NOMO-1 treated with dmso at 0.1 percent for 144 hours (cell line): ENCODE data around the gene TEX264.

Experiments
- DNase-seq: peaks from one replicate; lab custom pipeline; 2025; ENCODE audit not compliant: unreplicated experiment; lab: John Stamatoyannopoulos, UW

The TEX264 gene

GRCh38 chr3:51748327-51748726 is 77.3 kb downstream of the TEX264 start:
- no peak for DNase-seq

DNA sequence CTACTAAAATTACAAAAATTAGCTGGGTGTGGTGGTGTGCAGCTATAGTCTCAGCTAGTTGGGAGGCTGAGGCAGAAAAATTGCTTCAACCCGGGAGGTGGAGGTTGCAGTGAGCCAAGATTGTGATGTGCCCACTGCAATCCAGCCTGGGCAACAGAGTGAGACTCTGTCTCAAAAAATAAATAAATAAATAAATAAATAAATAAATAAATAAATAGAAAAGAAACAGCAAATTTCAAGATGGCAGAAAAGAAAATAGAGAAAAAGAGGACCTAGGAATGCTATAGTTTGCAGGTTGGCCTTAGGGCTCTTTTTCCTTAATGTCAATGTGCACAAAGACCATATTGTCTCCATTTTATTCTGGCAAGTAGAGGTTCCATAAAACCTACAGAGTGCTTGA is 79.8 kb downstream of the TEX264 start:
- no peak for DNase-seq

GRCh38 chr3:51751287-51751686 is 80.2 kb downstream of the TEX264 start:
- no peak for DNase-seq
